Amniotic stem cell (primary cell): ENCODE results near the gene CDH4.
"Not testable (repeated sequence)": the region's sequence is repeated elsewhere in the genome, so short reads cannot be mapped to it uniquely, and the experiment has no call there.

ENCODE experiments used
- DNase-seq: peaks from one replicate; lab custom pipeline; 2025; lab: John Stamatoyannopoulos, UW

CDH4 gene

GRCh38 chr20:61439251-61439650 is 187.2 kb downstream of the CDH4 start:
- no peak for DNase-seq

DNA sequence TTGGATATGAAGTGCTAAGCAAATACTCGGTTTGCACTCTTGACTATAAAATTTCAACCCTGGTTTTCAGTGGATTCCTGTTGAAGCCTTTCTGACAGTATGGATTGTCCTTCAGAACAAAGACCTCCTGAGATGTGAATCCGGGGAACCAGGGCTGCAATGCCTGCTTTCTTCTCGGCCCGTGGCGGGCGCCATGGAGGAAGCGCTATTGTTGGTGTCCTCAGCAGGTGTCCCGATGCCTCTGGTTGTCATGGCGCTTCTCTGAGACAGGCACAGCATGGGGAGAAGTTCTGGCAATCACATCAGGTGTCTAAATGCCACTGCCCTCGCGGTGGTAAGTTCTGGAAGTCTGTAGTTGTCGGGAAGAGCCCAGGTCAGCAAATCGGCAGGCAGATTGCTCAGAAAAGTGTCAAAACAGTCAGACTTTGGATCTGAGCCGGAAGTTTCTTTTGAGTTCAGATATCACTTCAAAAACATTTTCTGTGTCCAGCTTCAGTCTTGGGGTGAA is 188.5 kb downstream of the CDH4 start:
- DNase-seq, result no peak

GRCh38 chr20:61441537-61441936 is 189.5 kb downstream of the CDH4 start:
- DNase-seq, result no peak

GRCh38 chr20:61442075-61442670 is 190.1 kb downstream of the CDH4 start:
- no peak for DNase-seq

GRCh38 chr20:61442718-61443117 is 190.7 kb downstream of the CDH4 start:
- DNase-seq, result no peak

DNA sequence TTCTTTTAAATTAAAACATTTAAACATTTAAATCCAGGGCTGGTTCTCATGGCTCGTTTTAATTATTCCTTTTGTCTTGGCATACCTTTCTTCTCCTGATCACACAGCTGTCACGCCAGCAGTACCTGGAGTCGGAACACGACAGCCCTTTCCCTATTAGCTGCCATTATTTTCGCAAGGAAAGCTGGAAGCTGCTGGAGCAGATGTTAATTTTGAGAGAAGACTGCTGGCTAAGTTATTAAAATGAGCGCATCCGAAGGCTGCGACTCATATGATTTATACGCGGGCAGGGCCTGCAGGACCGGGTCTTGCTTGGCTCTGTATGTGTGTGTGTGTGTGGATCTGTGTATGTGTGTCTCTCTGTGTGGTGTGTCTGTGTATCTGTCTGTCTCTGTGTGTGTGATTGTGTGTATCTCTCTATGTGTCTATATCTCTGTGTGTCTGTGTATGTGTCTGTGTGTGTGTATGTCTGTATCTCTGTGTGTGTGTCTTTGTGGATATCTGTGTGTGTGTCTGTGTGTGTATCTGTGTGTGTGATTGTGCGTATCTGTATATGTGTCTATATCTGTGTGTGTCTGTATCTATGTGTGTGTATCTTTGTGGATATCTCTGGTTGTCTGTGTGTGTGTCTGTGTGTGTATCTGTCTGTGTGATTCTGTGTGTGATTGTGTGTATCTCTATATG is 191.5 kb downstream of the CDH4 start:
- no peak for DNase-seq

GRCh38 chr20:61444637-61445036 is 192.6 kb downstream of the CDH4 start:
- DNase-seq, result no peak

DNA sequence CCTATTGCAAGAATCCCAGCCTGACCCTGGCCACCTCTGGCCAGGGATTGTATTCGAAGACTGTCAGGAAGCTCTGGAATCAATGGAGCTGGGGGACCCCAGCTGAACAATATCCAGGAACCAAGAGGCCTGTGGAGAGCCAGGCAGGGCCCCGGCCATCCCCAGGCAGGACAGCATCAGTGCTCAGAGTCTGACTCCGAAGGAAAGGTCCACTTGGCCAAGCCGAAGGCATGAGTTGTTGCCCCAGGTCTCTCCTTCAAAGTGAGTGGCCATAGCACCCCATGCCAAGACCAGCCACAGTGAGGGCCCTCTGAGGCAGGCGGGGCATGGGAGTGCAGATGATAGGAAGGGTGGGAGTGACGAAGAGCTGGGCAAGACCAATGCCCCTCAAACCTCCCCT is 193.1 kb downstream of the CDH4 start:
- DNase-seq, result no peak

DNA sequence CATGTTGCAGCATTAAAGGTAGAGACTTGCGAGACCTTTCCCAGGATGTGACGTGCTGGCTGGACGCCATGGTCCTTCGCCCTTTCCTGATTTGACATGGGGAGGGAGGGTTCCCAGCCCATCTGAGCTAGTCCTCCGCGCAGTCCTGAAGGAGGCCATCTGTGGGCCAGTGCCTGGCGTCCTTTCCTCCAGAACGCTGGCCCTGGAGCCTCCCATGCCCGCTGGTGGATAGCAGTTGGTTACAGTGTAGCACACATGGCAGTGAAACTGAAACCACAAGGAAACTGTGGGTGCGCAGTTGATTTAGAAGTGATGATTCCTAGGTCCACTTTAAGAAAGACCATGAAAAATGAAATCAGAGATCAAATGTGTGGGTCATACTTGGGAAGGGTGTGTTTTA is 193.7 kb downstream of the CDH4 start:
- no peak for DNase-seq

- no peak for DNase-seq
Measured at GRCh38 chr20:61447952-61448351, 195.9 kb downstream of the CDH4 start.

DNA sequence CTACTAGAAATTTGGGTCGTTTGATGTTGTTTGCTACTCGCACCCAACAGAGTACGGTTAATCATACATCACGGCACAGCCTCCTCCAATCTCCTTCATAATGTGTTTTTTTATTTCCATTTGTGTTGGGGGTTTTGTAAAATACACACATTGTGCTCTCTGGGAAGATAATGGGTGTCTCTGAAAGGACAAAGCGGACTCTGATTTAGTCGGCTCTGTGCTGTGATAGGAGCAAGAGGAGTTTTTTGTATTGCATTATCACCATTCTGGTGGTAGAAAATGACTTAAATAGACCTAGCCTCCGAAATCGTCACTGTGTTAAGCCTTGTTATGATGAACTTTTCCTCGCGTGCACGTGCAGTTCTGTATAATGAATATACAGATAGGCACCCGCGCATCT is 196.3 kb downstream of the CDH4 start:
- no peak for DNase-seq

GRCh38 chr20:61449057-61449609 is 197.1 kb downstream of the CDH4 start:
- DNase-seq, result no peak

- no peak for DNase-seq
Measured at GRCh38 chr20:61449916-61450315, 197.9 kb downstream of the CDH4 start.

- DNase-seq, result no peak
Measured at GRCh38 chr20:61450549-61450948, 198.5 kb downstream of the CDH4 start.

DNA sequence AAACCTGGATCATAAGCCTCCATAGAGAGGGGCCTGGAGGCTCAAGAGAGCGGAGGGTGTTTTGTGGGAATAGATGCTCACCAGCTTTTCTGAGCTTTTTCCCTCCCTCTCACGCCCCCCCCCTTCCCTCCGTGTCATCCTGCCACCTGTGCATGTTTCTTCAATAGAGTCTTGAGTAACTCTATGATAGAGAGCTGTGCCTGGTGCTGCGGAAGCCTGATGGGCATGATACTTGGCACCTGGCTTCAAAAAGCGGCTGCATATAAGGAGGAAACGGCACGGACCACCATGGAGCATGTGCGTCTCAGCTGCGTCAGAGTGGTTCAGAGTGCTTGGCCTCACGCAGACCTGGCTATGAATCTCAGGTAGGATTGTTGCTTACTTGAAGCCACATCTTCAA is 198.9 kb downstream of the CDH4 start:
- no peak for DNase-seq

DNA sequence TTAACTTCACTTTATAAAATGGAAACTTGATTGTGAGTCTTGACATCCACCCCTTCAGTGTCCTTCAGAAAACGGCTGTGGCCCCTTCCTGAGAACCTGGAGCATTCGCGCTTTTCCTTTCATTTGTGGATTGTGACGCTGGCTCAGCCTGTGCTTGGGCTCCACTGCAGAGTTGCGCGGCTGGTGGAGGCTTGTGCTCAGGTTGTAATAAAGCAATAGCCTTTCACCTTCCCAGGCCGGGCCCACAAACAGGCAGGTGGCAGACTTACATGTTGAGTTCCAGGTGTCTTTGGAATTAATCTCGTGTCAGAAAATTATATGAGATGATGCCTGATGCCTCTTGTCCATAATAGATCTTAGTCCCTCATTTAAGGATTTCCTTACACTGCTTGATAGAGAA is 199.9 kb downstream of the CDH4 start:
- DNase-seq, result no peak

DNA sequence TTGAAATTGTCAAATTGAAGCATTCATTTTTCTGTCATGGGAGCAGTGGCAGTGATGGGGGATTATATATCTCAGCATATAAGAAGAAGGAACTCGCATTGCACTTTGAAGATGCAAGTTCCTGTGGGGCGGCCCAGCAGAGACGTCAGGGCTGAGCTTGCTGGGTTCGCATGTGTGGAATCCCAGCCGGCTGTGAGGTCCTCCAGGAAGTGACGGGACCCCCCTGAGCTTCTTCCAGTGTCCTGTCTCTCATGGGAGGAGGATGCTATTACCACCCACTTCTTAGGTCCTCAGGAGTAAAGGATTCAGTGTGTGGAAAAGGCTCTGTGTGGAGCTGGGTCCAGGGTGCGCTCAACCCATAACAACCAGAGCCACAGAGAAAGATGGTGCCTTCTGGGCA is 201.2 kb downstream of the CDH4 start:
- DNase-seq, result no peak

- not testable (repeated sequence) for DNase-seq
Measured at GRCh38 chr20:61453623-61454022, 201.6 kb downstream of the CDH4 start.

- no peak for DNase-seq
Measured at GRCh38 chr20:61454053-61454452, 202.0 kb downstream of the CDH4 start.

DNA sequence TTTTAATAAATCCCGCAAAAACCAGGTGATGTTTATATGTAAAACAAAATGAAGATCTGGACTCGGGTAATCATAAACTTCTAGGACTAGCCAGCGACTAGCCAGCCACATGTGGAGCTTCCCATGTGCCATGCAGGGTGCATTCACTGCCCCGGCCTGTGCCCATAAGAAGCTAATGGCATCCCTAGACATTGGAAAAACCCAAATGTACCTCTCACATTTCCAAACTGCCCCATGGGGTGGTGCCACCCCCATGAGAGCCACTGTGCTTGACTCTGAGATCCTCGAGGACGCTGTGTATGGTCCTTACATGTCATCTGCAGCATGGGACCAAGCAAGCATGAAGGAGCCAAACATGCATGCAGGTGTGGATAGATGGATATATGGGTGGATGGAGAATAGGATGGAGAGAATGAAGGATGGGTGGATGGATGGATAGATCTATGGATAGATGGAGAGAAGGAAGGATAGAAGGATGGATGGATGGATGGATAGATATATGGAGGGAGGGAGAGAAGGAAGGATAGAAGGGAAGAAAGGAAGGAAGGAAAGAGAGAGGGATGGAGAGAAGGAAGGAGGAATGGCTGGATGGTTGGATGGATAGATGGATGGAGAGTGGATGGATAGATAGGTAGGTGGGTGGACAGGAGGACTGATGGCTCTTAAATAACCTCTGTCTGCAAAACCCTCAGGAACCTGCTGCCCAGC is 203.6 kb downstream of the CDH4 start:
- no peak for DNase-seq

DNA sequence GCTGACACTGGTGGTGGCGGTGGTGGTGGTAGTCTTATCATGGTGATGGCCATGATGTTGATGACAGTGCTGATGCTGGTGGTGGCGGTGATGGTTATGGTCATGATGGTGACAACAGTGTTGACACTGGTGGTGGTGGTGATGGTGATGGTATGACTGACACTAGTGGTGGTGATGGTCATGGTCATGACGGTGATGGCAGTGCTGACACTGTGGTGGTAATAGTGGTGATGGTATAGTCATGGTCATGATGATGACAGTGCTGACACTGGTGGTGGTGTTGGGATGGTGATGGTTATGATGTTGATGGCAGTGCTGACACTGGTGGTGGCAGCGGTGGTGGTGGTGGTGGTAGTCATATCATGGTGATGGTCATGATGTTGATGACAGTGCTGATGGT is 205.7 kb downstream of the CDH4 start:
- DNase-seq, result no peak

GRCh38 chr20:61458146-61458746 is 206.2 kb downstream of the CDH4 start:
- DNase-seq, result no peak

DNA sequence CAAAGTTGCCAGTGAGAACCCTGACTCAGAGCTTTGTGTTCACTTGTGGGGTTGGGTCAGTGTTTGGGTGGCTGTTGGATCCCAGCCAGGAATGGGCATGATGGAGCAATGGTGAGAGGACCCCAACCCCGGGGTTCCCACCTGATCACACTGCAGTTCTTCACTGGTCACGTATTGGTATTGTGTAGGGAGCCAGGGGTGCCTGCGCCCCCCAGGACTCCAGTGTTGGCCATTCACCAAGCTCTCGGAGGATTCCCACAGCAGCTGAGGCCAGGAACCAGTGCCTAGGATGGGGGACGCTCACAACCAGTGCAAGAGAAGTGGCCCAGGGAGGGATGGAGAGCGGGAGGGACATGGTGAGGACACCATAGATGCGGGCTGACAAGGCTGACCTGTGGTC is 207.2 kb downstream of the CDH4 start:
- DNase-seq, result no peak
